ENCODE data around the gene RARS2.

The RARS2 gene

DNA sequence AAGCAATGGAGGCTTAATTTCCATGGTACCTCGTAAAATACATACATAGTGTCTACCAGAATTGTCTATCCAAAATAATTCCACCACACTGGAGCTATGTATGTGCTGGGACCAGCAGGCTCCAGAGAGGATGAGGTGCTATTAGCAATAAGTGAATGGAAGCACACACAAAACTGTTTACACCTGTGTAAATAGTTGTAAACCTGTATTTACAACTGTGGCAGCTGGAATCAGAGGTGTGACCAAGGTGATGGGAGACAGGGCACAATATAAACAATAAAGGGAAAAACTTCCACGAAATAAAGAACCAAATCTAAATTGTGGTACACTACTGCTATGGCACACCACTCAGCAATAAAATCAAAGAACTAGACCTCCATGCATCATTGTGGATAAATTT is 14.4 kb downstream of the RARS2 start:
- peaks cover 12 to 25% of the 10 kb centered on the region in 2 donors for H3K4me1 ChIP-seq (ENCODE audit: control insufficient read depth in 1 of 2, insufficient read depth in 2 of 2, low read length in 2 of 2)
- H3K27me3 ChIP-seq (ENCODE audit: control insufficient read depth in 1 of 2, insufficient read depth in 2 of 2, low read length in 2 of 2), result no peaks in the 10 kb centered on the region
- no peak overlapping the region for H3K27ac ChIP-seq (ENCODE audit: low read depth, low read length)
- no peaks in the 10 kb centered on the region for H3K9me3 ChIP-seq (ENCODE audit: control insufficient read depth in 1 of 2, low read length in 2 of 2)
- no peak overlapping the region for H3K4me3 ChIP-seq (ENCODE audit: low read depth in 1 of 2, low read length in 2 of 2)
- H3K36me3 ChIP-seq (ENCODE audit: control insufficient read depth in 1 of 2, insufficient read depth in 2 of 2, low read length in 2 of 2), result peaks cover 4 to 9% of the 10 kb centered on the region in 2 donors
- H3K9ac ChIP-seq (ENCODE audit: low read depth in 1 of 2, low read length in 2 of 2), result no peak overlapping the region

DNA sequence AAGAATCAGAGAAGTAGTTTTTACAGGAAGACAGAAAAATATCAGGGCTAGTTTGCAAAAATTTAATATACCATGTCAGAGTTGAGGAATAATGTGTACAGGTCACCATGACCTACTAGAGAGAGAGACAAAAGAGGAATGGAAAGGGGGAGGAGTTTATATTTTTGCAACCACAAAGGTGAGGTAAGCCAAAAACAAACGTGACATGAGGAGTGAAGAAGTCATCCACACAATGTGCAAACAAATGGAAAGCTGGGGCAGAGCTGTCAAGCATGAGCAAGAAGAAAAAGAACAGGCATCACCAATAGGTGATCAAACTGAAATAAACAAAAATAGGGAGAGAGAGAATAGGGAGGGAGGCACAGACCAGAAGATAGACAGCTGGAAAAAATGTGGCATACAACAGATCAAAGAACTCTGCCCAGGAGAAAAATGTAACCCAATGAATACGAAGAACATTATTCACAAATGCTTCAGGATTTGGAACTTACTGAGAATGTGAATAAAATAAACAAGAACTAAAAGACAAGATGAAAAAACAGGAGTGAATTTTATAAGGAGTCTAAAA is 15.5 kb downstream of the RARS2 start:
- H3K27me3 ChIP-seq (ENCODE audit: control insufficient read depth in 1 of 2, insufficient read depth in 2 of 2, low read length in 2 of 2), result no peaks in the 10 kb centered on the region
- H3K27ac ChIP-seq (ENCODE audit: low read depth, low read length), result no peak overlapping the region
- H3K9ac ChIP-seq (ENCODE audit: low read depth in 1 of 2, low read length in 2 of 2), result no peak overlapping the region
- peaks cover 12 to 25% of the 10 kb centered on the region in 2 donors for H3K4me1 ChIP-seq (ENCODE audit: control insufficient read depth in 1 of 2, insufficient read depth in 2 of 2, low read length in 2 of 2)
- H3K4me3 ChIP-seq (ENCODE audit: low read depth in 1 of 2, low read length in 2 of 2), result no peak overlapping the region
- no peaks in the 10 kb centered on the region for H3K9me3 ChIP-seq (ENCODE audit: control insufficient read depth in 1 of 2, low read length in 2 of 2)
- peaks cover under 1 to 4% of the 10 kb centered on the region in 2 donors for H3K36me3 ChIP-seq (ENCODE audit: control insufficient read depth in 1 of 2, insufficient read depth in 2 of 2, low read length in 2 of 2)

DNA sequence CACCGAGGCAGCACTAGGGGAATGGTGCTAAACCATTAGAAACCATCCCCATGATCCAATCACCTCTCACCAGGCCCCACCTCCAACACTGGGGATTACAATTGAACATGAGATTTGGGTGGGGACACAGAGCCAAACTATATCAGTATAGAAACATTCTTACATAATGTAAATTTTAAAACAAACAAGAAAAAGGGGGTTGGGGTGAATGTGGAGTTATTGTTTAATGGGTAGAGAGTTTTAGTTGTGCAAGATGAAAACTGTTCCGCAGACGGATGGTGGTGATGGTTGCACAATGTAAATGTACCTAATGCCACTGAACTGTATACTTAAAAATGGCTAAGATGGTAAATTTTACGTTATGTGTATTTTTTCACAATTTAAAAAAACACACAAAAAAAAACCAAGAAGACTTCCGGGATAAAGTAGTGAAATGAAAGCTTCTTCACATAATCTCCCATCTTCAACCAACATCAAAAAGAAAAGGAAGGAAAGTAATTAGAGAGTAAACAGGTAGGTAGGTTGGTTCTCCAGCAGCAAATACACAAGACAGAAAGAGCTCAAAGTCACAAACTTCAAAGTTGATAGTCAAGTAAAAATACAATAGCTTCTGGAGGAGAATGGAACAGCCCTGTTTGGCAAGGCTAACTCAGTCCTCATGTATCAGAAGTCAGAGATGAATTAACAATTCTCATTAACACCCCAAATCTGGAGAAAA is 16.3 kb downstream of the RARS2 start:
- H3K27ac ChIP-seq (ENCODE audit: low read depth, low read length), result no peak overlapping the region
- H3K4me3 ChIP-seq (ENCODE audit: low read depth in 1 of 2, low read length in 2 of 2), result no peak overlapping the region
- no peaks in the 10 kb centered on the region for H3K9me3 ChIP-seq (ENCODE audit: control insufficient read depth in 1 of 2, low read length in 2 of 2)
- H3K36me3 ChIP-seq (ENCODE audit: control insufficient read depth in 1 of 2, insufficient read depth in 2 of 2, low read length in 2 of 2), result peaks cover 0 to 7% of the 10 kb centered on the region in 2 donors
- H3K27me3 ChIP-seq (ENCODE audit: control insufficient read depth in 1 of 2, insufficient read depth in 2 of 2, low read length in 2 of 2), result no peaks in the 10 kb centered on the region
- peaks cover 12 to 25% of the 10 kb centered on the region in 2 donors for H3K4me1 ChIP-seq (ENCODE audit: control insufficient read depth in 1 of 2, insufficient read depth in 2 of 2, low read length in 2 of 2)
- no peak overlapping the region for H3K9ac ChIP-seq (ENCODE audit: low read depth in 1 of 2, low read length in 2 of 2)

DNA sequence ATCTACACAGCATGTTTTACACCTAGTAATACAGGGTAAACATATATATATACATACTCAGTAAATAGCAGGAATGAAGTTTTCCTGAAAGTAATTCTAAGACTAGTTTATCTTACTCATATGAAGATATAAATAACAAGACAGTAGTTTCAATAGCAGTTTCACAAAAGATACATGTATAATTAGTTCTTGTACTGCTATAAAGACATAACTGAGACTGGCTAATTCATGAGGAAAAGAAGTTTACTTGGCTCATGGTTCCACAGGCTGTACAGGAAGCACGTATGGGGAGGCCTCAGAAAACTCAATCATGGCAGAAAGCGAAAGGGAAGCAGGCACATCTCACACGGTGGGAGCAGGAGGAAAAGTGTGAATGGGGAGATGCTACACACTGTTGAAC is 16.9 kb downstream of the RARS2 start:
- Histone ChIP-seq H3K9me3 (ENCODE audit: control insufficient read depth in 1 of 2, low read length in 2 of 2) (no peaks in the 10 kb centered on the region), H3K4me3 (ENCODE audit: low read depth in 1 of 2, low read length in 2 of 2) (no peak overlapping the region), H3K4me1 (ENCODE audit: control insufficient read depth in 1 of 2, insufficient read depth in 2 of 2, low read length in 2 of 2) (peaks cover 12 to 25% of the 10 kb centered on the region in 2 donors), H3K36me3 (ENCODE audit: control insufficient read depth in 1 of 2, insufficient read depth in 2 of 2, low read length in 2 of 2) (peaks cover 0 to 12% of the 10 kb centered on the region in 2 donors), H3K9ac (ENCODE audit: low read depth in 1 of 2, low read length in 2 of 2) (no peak overlapping the region), H3K27ac (ENCODE audit: low read depth, low read length) (no peak overlapping the region), H3K27me3 (ENCODE audit: control insufficient read depth in 1 of 2, insufficient read depth in 2 of 2, low read length in 2 of 2) (no peaks in the 10 kb centered on the region)

DNA sequence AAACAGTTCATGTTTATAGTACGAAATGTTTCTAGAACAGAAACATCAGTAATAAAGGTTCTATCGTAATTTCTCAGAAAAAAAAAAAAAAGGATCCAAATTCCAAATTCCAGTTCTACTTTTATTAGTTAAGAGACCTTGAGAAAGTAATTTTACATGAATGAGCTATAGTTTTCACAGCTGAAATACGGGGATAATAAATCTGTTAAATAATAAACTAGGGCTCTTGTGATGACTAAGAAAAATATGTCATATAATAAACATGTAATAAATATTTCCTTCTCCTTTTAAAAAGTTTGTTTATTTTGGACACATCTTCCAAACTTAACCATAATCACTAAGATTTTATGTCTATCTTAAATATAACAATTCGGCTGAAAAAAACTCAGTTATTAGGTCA is 17.8 kb downstream of the RARS2 start:
- H3K27ac ChIP-seq (ENCODE audit: low read depth, low read length), result no peak overlapping the region
- H3K36me3 ChIP-seq (ENCODE audit: control insufficient read depth in 1 of 2, insufficient read depth in 2 of 2, low read length in 2 of 2), result peaks cover 0 to 12% of the 10 kb centered on the region in 2 donors
- peaks cover 12 to 25% of the 10 kb centered on the region in 2 donors for H3K4me1 ChIP-seq (ENCODE audit: control insufficient read depth in 1 of 2, insufficient read depth in 2 of 2, low read length in 2 of 2)
- peak overlapping the region in 1 of 2 donors; percentile 16 for H3K4me3 ChIP-seq (ENCODE audit: low read depth in 1 of 2, low read length in 2 of 2)
- H3K27me3 ChIP-seq (ENCODE audit: control insufficient read depth in 1 of 2, insufficient read depth in 2 of 2, low read length in 2 of 2), result no peaks in the 10 kb centered on the region
- no peak overlapping the region for H3K9ac ChIP-seq (ENCODE audit: low read depth in 1 of 2, low read length in 2 of 2)
- no peaks in the 10 kb centered on the region for H3K9me3 ChIP-seq (ENCODE audit: control insufficient read depth in 1 of 2, low read length in 2 of 2)

DNA sequence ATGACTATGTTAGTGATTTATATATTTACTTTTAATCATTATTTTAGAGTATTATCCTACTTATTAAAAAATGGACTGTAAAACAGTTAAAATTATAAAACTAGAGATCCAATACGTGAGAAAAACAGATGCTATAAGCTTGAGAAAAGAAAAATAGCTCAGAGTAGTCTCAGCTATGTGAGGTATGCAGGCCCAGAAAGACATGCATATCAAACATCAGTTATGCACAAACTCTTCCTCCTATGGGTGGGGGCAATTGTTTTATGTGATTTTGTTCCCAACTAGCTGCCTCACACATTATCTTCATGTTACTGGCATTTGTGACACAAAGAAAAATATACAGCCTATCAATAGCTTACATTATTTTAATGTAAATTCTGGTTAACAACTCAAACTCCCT is 28.8 kb downstream of the RARS2 start:
- Histone ChIP-seq H3K9me3 (ENCODE audit: control insufficient read depth in 1 of 2, low read length in 2 of 2) (no peaks in the 10 kb centered on the region), H3K4me1 (ENCODE audit: control insufficient read depth in 1 of 2, insufficient read depth in 2 of 2, low read length in 2 of 2) (no peaks in the 10 kb centered on the region), H3K4me3 (ENCODE audit: low read depth in 1 of 2, low read length in 2 of 2) (no peak overlapping the region), H3K27ac (ENCODE audit: low read depth, low read length) (no peak overlapping the region), H3K36me3 (ENCODE audit: control insufficient read depth in 1 of 2, insufficient read depth in 2 of 2, low read length in 2 of 2) (peaks cover 18 to 36% of the 10 kb centered on the region in 2 donors), H3K27me3 (ENCODE audit: control insufficient read depth in 1 of 2, insufficient read depth in 2 of 2, low read length in 2 of 2) (no peaks in the 10 kb centered on the region), H3K9ac (ENCODE audit: low read depth in 1 of 2, low read length in 2 of 2) (no peak overlapping the region)

DNA sequence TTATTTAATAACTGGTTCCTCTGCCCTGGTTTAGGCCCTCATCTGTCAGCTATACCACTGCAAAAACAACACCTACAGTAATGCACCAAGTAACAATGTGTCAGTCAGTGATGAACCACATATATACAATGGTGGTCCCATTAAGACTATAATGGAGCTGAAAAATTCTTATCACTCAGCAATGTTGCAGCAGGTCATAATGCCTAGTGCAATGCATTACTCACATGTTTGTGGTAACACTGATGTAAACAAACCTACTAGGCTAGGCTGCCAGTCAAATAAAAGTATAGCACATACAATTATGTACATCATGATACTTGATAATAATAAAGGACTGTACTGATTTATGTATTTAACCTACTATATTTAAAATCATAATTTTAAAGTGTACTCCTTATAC is 31.3 kb downstream of the RARS2 start:
- Histone ChIP-seq H3K27me3 (ENCODE audit: control insufficient read depth in 1 of 2, insufficient read depth in 2 of 2, low read length in 2 of 2) (no peaks in the 10 kb centered on the region), H3K27ac (ENCODE audit: low read depth, low read length) (no peak overlapping the region), H3K4me1 (ENCODE audit: control insufficient read depth in 1 of 2, insufficient read depth in 2 of 2, low read length in 2 of 2) (no peaks in the 10 kb centered on the region), H3K9ac (ENCODE audit: low read depth in 1 of 2, low read length in 2 of 2) (no peak overlapping the region), H3K36me3 (ENCODE audit: control insufficient read depth in 1 of 2, insufficient read depth in 2 of 2, low read length in 2 of 2) (peaks cover 22 to 52% of the 10 kb centered on the region in 2 donors), H3K4me3 (ENCODE audit: low read depth in 1 of 2, low read length in 2 of 2) (no peak overlapping the region), H3K9me3 (ENCODE audit: control insufficient read depth in 1 of 2, low read length in 2 of 2) (no peaks in the 10 kb centered on the region)

DNA sequence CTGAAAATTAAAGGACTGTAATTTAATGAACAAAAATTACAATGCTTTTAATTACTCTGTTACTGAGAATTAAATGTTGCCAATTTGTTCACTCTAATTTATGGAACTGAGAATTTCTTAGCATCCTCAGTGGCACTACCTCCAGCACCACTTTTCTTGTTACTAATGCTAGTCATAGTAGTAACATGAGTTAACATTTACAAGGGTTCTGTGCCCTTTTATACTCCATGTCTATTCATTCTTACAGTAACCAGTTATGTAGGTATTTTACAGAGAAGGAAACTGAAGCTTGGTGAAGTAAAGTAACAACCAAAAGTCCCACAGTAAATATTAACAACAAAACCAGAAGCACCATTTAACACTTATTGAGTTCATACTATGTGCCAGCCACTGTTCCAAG is 34.3 kb downstream of the RARS2 start:
- Histone ChIP-seq H3K36me3 (ENCODE audit: control insufficient read depth in 1 of 2, insufficient read depth in 2 of 2, low read length in 2 of 2) (peaks cover 26 to 41% of the 10 kb centered on the region in 2 donors), H3K27me3 (ENCODE audit: control insufficient read depth in 1 of 2, insufficient read depth in 2 of 2, low read length in 2 of 2) (no peaks in the 10 kb centered on the region), H3K27ac (ENCODE audit: low read depth, low read length) (no peak overlapping the region), H3K4me1 (ENCODE audit: control insufficient read depth in 1 of 2, insufficient read depth in 2 of 2, low read length in 2 of 2) (no peaks in the 10 kb centered on the region), H3K9ac (ENCODE audit: low read depth in 1 of 2, low read length in 2 of 2) (no peak overlapping the region), H3K9me3 (ENCODE audit: control insufficient read depth in 1 of 2, low read length in 2 of 2) (no peaks in the 10 kb centered on the region), H3K4me3 (ENCODE audit: low read depth in 1 of 2, low read length in 2 of 2) (no peak overlapping the region)

DNA sequence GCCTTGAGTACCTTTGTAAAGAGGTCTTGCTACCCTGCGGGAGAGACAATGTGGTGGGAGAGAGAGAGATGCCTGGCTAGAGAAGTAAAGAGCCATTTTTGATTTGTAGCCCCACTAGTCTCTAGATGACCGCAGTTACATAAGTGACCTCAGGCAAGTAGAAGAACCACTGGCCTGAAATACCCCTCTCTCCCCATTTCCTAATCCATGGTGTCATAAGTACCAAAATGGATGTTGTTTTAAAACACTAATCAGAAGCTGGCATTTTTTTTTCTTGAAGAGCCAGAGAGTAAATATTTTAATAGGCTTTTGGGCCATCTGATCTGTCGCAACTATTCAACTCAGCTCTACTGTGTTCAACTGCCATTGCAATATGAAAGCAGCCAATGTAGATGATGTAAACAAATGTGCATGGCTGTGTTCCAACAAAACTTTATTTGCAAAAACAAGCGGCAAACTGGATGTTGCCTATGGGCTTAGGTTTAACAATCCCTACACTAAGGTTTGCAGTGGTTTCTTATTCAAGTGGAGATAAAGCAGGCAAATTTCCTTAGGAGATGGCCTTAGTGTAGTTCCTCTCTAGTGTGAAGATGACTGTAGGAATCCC is 36.5 kb downstream of the RARS2 start:
- Histone ChIP-seq H3K4me3 (ENCODE audit: low read depth in 1 of 2, low read length in 2 of 2) (no peak overlapping the region), H3K36me3 (ENCODE audit: control insufficient read depth in 1 of 2, insufficient read depth in 2 of 2, low read length in 2 of 2) (peaks cover 25 to 33% of the 10 kb centered on the region in 2 donors), H3K27me3 (ENCODE audit: control insufficient read depth in 1 of 2, insufficient read depth in 2 of 2, low read length in 2 of 2) (no peaks in the 10 kb centered on the region), H3K9ac (ENCODE audit: low read depth in 1 of 2, low read length in 2 of 2) (no peak overlapping the region), H3K27ac (ENCODE audit: low read depth, low read length) (no peak overlapping the region), H3K4me1 (ENCODE audit: control insufficient read depth in 1 of 2, insufficient read depth in 2 of 2, low read length in 2 of 2) (no peaks in the 10 kb centered on the region), H3K9me3 (ENCODE audit: control insufficient read depth in 1 of 2, low read length in 2 of 2) (no peaks in the 10 kb centered on the region)

DNA sequence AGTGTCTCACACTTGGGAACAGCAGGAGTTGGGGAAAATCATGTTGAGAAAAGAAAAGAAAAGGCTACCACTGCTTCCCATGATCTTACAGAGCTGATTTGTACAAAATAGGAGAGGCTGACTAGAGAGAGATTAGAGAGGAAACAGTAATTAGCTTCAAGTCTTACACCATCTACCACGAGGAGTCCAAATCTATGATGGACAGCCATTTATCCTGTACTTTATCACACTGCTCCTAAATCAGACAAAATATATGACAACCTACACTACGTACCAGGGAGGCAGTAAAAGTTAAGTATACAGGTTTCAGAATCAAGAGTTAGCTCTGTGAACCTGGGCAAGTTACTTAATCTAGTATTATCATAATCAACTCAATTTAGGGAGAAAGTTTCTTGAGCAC is 38.0 kb downstream of the RARS2 start:
- Histone ChIP-seq H3K9ac (ENCODE audit: low read depth in 1 of 2, low read length in 2 of 2) (no peak overlapping the region), H3K27me3 (ENCODE audit: control insufficient read depth in 1 of 2, insufficient read depth in 2 of 2, low read length in 2 of 2) (no peaks in the 10 kb centered on the region), H3K27ac (ENCODE audit: low read depth, low read length) (no peak overlapping the region), H3K4me3 (ENCODE audit: low read depth in 1 of 2, low read length in 2 of 2) (no peak overlapping the region), H3K36me3 (ENCODE audit: control insufficient read depth in 1 of 2, insufficient read depth in 2 of 2, low read length in 2 of 2) (peaks cover 22 to 37% of the 10 kb centered on the region in 2 donors), H3K4me1 (ENCODE audit: control insufficient read depth in 1 of 2, insufficient read depth in 2 of 2, low read length in 2 of 2) (no peaks in the 10 kb centered on the region), H3K9me3 (ENCODE audit: control insufficient read depth in 1 of 2, low read length in 2 of 2) (no peaks in the 10 kb centered on the region)
